ENCODE data around the gene RAD51B.

Gene RAD51B

DNA sequence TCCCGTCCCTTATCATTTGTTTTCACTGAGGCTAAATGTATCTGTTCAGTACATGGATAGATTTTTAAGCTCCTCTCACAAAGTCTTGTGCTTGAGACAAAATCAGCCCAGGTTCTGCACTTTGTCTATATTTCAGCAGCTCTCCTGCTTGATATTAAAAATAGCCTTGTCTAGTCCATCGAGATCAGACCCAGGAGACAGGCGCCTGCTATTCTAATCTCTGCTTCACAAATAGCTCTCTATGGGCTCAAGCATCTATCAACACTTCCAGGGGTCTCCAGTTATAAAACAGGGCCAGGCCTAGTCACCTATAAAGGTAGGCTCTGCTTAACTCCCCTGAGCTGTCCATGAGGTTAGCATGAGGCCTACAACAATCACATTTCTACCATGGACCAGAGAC, 910.8 kb downstream of the RAD51B start:
- DNase-seq, result no peak

DNA sequence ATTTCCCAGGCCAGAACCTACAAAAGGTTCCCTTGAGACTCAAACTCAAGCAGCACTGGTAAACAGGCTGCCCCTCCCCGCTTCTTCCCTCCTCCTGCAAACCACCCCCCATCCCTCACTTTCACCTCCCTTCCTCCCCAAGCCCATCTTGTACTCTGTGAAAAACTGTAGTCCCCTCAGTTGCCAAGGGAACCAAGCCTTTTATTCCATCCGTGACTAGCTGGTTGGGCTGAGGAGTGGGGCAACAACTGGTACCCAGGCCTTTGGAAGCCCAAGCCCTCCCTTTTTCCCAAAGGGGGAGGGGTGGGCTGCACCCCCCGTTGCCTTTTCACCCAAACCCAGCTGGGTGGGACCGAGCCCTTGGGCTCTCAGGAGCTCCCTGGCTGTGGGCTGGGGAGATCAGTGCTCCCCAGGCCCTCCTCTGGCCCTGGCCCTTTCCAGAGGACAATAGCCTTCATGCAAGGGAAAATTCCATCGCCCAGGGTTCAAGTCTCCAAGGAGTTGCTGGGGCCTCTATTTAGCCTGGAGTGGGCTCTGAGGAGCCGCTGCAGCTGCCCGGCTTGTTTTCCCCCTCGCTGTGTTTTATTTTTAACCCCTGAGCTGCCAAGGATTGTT, 911.3 kb downstream of the RAD51B start:
- DNase-seq, result no peak

DNA sequence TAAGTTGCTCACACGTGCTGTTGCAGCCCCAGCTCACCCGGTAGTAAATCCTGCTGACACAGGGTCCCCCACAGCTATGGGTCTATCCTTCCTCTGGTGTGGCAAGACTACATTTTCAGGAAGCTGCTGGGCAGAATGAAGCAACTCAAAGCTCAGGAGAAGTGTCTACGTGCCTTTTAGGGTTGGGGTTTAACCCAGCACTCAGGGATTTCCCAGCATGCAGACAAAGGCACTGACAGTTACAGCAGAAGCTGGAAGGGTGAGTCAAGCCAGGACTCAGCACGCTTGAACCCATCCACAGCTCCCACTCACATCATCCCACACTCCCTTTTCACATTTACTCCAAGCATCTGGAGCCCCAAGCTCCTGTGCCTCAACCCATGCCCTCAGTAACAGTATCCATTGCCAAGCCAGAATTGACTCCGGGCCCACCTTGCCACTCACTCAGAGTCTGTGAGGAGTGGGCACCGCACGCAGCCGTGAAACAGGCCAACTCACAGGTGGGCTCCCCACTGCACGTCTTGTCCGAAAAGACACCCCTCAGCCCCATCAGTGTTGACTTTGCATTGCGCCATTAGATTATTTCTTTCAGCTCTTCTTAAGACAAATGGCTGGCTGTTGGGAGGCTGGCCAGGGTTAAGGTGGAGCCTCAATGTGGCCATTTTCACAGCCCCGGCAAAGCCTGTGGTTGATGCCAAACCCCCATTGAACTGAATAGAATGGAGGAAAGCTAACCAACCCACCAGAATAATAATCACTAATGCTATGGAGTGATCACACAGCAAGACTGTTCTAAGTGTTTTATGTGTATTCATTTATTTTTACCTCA, 913.7 kb downstream of the RAD51B start:
- DNase-seq, result no peak

DNA sequence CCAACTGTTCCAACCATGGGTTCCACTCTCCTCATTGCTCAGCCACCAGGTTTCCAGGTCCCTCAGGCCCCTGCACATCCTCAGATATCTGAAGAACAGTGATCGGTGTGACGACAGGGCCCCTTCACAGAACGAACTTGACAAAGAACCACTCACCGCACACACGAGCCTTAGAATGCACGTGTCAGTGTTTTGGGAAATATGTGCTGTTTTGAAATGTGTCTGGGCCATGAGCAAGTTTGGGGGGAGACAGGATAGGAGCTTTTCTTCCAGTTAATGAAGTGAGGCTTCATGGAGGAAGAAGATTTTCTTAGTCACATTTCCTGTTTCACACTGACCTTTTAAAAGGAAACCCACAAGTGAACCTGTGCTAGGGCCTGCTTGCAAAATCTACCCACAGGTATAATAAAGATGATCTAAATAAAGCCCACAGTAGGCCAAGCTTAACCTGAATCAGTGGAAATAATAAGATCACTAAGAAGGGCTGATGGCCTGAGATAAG, 914.7 kb downstream of the RAD51B start:
- no peak for DNase-seq

DNA sequence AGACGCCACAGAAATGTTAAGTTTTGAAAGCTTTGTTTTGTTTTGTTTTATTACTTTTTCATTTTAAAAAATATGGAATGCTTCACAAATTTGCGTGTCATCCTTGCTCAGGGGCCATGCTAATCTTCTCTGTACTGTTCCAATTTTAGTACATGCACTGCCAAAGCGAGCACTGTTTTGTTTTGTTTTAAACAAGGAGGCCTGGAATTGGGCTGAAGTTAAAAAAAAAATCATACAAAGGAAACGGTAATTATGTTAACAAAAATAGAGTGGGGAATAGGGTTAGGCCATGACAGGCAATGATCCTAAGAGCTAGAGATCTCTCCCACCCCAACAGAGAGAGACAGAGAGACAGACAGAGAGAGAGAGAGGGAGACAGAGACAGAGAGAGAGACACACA, 916.3 kb downstream of the RAD51B start:
- no peak for DNase-seq

DNA sequence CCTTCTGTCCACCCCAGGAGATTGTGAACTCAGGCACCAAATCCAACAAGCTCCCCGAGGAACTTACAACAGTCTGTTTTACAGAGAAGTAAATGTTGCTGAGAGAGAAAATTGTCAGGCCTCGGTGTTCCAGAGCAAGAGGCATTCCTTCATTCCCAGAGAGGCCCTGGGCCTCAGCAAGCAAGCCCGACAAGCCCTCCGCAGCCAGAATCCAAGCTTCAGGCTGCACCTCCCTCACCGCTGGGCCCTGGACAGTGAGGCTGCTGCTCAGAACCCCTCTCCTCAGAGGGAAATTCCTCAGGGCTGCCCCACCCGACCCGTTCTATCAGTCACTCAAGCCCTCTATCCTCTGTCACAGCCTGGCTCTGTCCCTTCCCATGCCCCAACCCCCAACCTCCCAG, 916.9 kb downstream of the RAD51B start:
- no peak for DNase-seq

DNA sequence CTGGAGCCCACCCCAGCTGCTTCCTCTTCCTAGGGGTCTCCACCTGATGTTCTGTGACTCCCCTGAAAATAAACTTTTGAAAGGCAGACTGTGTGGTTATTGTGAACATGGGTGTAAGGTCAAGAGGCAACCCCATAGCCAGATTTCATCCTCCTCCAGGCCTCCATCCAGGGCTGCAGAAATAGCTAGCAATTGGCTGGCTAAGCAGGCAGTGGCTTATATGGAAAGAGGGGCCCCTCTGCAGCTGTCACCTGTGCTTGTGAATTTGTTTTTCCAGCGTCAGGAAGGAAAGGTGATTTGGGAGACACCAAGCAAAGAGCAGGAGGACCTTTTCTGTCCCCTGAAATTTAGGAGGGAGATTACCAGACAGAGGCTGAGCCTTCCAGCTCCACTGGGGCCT, 917.5 kb downstream of the RAD51B start:
- no peak for DNase-seq

DNA sequence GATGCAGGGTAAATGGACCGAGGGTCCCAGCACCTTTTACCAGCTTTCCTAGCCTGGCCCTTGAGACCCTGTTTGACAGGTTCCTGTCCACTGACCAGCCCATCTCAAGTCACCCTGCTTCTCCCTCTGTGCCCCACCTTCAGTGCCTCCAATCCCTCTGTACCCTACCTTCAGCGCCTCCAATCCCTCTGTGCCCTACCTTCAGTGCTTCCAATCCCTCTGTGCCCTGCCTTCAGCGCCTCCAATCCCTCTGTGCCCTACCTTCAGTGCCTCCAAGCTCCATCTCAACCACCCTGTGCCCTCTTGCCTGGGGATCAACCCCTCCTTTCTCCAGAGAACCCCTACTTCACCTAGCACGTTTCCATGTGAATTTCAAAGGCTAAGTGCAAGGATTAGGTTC, 919.0 kb downstream of the RAD51B start:
- DNase-seq, result no peak

DNA sequence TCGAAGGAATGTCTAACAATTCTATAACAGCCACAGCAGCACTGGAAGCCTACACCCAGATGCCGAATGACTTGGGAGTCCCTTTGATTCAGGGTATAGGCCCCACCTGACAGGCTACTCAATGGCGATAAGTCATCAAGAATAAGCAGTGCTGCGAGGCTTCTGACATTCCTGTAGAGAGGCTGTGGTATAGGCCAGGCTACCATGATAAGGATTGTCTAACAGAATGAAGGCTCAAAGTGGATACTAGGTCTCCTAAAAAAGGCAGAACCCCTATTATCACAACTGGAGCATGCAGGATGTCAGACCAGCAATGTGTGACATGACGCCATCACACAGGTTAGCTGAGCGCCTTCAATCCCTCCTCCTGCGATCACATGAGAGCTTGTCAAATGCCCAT, 920.1 kb downstream of the RAD51B start:
- DNase-seq, result no peak

DNA sequence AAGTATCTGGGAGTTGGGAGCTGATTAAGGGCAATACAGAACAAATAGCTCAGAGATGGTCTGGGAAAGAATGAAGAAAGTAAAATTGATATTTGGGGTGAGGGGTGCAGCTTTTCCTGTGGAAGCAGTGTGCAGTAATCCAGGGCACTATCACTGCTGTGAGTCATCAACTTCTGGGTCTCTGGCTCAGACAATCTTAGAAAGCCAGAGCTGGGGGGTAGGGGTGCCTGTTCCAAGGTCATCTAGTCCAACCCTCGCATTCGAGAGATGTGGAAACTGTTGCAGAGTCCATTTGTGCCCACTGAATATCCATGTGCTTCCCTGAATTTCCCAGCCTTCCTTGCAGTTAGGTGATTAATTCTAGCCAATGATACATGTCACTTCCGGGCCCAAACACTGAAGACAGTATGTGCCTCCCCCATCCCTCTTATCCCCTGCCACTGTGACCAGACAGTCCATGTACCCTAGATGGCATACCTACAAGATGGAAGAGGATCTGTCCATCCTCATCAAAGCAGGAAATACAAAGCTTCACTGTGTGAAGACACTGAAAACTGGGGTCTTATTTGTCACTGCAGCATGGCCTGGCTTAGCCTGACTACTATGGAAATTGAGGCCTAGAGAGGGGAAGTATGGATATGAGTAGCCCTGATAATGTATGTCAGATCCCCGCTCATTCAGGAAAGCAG, 921.4 kb downstream of the RAD51B start:
- DNase-seq, result no peak

DNA sequence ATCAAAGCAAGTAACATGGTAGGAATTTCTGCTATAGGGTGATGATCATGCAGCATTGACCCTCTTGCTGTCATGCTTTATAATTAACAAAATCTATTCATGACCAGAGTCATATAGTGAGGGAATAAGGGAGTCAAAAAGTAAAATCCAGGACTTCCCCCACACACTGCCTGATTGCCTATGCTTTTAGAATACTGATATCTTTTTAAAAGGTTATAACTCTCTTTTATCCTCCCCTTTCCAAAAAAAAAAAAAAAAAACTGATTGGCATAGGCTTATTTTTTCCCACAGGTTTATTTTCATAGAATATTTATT, 921.9 kb downstream of the RAD51B start:
- no peak for DNase-seq

DNA sequence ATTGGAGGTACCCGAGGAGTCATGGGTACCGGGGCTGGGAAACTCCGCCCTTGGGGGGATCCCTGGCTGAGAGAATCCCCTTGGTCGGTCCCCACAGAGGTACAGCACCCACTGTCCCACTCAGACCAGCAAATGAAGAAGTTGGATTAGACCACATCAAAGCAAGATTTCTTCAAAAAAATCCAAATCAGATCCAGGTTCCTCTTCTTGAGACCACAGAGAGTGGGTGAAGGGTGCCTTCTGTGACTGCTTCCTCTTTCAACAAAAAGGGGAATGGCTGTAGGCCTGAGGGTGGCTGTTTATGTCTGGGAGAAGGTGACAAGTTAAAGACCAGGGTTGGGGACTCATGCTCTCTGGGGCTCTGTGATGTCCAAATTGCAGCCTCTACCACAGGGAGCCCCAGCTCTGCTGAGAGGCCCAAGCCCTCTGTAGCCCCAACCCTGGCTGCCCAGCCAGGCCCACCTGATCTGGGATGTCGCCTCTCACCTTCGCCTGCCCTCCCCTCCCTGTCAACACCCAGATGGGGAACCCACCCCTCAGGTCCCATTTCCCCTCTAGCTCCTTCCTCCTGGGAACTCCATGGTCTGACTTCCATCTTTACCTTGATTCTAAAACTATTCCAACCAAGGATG, 922.4 kb downstream of the RAD51B start:
- no peak for DNase-seq

DNA sequence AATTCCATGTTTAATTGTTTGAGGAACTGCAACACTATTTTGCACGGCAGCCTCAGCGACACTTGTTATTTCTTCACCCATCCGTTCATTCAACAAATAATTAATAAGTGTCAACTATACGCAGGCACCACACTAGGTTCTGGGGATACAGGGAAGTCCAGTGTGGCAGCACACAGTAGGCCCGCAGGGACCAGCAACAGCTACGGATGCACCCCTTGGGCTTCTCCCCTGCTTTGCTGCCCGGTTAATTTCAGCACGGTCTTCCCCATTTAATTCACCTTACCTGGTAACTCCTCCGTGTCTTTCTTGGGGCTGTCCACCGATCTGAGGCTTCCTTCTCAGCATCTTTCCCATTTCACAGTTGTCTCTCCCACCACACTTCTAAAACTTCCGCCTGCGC, 925.0 kb downstream of the RAD51B start:
- no peak for DNase-seq

DNA sequence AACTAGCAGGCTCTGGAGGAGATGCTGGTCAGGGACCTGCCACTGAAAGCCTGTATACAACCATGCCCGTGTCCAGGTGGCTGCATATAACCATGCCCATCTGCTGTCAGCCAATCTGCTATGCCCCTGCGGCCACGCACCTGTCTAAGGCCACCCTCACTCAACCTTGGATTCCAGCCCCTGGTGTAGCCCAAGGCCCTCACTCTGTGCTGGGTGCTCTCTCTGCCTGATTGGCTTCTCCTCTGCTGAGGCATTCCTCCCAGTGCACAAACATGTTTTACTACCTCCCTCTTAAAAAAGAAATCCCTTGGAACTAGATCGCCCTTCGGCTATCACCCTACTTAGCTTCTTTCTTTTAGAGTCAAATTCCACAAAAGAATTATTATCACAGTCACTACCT, 927.8 kb downstream of the RAD51B start:
- DNase-seq, result no peak

DNA sequence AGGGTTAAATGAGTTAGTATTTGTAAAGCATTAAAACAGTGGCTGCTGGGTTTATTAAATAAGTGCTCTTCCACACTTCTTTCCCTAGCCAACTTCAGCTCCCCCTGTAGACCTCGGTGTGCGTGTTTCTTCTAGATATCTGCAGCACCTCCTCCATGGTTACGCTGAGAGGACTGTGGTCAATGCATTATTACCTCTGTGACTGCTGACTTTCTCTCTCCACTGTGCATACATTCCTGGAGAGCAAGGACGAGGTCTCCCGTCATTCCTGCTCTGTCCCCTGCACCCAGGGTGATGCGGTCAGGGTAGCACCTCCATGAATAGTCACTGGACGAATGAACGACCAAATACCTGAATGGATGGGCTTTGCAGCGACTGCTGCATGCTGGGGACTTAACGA, 928.7 kb downstream of the RAD51B start:
- no peak for DNase-seq

DNA sequence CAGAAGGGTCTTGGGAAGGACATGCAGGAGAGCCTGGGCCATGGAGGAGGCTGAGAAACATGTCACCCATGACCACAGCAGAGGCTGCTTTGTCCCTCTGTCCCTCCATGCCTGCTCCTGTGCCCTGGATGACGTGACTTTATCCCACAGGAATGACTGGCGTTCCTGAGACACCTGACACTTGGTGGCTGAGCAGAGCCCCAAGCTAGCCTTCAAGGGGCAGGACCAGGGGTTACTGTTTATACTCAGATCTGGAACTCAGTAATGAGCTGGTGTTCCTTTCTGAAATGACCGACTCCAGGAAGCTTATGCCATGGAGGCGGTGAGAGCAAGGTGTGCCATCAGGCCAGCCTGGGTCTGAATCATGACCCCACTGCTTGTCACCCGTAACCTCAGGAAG, 929.1 kb downstream of the RAD51B start:
- no peak for DNase-seq

DNA sequence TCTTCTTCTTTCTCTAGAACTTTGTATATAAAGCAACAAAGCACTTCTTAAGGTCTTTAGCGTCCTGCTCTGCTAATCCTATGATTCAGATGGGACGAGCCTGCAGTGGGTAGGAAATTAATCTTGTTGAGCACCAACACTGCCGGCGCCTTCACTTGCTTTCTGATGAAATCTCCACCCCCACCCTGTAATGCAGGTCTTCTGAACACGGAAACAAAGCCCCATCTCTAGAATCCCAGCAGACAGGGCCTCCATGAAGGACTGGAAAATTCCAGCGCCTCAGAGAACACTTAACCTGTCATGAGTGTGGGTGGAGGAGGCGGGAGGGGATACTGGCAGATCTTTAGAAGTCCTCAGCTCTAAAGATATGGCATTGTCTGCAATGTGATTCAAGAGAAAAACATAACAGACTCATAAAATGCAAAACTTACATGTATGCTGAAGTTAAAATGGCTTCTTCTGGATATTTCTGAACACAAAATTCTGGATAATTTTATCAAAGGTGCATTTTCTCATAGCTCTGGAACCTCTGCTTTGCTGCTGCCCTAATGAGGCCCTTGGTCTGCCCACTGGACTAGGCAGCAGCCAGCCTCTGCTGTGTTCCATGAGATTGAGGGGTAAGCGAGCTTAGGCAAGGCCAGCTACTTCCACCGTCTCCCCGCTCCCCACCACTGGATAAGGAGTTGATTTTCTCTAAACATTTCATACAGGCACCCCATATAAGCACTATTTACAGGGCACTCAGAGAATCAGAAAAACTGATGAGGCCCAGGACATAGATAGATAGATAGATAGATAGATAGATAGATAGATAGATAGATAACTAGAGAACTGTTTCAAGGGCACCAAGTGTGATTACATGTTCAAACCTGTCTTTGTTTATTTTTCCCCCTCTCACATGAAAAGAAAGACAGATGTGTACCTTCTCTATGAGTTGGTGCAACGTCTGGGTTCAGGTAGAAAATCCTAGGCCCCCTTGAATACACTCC, 930.2 kb downstream of the RAD51B start:
- DNase-seq, result no peak

DNA sequence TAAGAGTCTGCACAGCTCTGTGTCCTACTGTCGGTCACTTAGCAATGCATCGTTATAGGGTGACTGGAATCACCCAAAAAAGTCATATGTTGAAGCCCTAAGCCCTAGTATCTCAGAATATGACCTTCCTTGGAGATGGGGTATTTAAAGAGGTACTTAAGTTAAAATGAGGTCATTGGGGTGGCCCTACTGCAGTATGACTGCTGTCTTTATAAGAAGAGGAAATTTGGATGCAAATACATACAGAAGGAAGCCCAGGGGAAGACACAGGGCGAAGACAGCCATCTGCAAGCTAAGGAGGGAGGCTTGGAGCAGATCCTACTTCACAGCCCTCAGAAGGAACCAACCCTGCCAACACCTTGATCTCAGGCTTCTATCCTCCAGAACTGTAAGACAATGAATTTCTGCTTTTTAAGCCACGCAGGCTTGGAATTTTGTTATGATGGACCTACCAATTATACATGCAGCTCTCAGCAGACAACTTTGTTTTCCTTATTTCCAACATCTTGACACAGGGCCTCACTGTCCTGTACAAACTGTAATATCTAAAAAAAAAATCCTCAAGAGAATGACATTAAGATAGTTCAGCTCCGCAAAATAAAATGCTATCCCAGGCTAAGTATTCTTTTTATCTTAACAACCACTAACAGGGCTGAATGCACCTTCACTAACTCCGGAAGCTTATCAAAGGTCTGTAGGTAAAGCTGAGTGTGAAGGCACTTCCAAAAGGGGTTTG, 932.9 kb downstream of the RAD51B start:
- DNase-seq, result no peak

DNA sequence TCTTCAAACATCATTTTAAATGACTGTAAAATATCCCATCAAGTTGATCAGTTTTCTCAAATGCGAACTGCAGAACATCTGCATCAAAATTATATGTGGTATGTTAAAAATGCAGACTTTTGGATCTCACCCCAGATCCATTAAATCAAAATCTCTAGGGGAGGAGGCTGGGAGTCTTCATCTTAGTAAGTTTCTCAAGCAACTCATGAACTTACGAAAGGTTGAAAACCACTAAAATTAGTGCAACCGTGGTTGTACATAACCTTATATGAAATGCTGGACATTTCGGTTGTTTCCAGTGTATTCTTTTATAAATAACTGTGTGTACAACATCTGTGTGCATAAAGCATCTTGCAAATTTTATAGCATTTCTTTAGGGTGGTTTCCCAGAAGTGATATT, 934.1 kb downstream of the RAD51B start:
- no peak for DNase-seq

DNA sequence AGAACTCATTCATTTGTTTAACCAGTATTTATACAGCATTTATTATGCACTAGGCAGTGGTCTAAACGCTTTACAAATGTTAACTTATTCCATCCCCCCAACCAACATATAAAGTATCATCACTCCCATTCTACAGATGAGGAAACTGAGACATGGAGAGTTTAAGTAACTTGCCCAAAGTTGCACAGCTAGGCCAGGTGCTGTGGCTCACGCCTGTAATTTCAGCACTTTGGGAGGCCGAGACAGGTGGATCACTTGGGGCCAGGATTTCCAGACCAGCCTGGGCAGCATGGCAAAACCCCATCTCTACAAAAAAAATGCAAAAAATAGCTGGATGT, 935.4 kb downstream of the RAD51B start:
- DNase-seq, result no peak

DNA sequence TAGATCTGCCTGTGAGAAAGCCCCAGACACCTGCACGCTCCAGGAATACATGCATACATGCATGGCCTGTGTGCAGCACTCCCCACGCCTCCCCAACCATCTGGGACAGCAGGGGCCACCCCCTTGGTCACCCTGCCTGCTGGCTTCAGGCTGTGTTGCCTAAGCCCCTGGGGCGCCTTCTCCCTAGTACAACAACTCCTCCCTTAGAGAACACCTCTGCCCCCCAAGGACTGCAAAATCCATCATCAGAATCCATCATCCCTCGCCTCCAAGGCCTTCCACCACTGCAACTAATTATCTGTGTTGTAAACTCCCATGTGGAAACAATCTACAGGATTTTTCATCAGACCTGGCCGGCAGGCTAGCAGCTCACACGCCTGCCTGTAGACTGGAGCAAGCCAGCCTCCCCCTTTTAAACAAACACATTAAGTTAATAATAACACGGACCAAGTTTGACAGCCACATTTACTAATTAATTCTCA, 936.5 kb downstream of the RAD51B start:
- no peak for DNase-seq

DNA sequence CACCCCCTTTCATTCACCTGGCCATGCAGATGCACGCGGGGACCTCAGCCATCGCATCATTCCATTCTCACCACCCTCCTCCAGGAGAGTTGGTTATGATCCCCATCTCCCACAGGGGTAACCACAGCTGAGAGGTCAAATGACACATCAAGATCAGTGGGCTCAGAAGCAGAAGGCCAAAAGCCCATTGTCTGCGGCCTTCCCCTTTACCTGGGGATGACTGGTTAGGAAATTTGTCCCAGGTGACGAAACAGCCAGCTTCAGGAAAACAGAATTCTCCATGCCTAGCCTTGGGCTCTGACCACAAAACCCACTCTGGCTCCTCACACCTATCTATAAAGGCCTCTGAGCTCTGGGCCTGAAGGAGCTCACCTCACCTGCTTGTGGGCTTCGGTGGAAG, 937.2 kb downstream of the RAD51B start:
- DNase-seq, result no peak

Data from NCI-H526 treated with DMSO at 0.1 percent for 48 hours (cell line).